ENCODE measurements around the gene PRELID3B. TPM values are rescaled to one million over a fixed set of nuclear protein-coding genes. Genes with fewer than 3 reads are reported as not detected.
A peak's percentile ranks its signal among the peaks of the same experiment; 100 is the strongest.
"Not testable (repeated sequence)": the region's sequence is repeated elsewhere in the genome, so short reads cannot be mapped to it uniquely, and the experiment has no call there.

Gene PRELID3B
- total and polyA plus RNA-seq, 2 of the 13 experiments (the other 11 are each of a cell fraction or from before 2014, with no cell fraction given), result 23.3 to 42.6 TPM

DNA sequence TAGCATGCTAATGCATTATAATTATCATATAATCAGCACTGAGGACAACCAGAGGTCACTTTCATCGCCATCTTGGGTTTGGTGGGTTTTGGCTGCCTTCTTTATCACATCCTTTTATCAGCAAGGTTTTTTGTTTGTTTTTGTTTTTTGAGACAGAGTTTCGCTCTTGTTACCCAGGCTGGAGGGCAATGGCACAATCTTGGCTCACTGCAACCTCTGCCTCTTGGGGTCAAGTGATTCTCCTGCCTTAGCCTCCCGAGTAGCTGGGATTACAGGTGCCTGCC is 30.8 kb downstream of the PRELID3B start:
- BruUV-seq (replicated peaks); H3K9me3 ChIP-seq (ENCODE audit: low read length); H4K20me1 ChIP-seq (ENCODE audit: insufficient read depth, low read length); FAIRE-seq; DNase-seq (ENCODE audit: low spot score); intact Hi-C loops (cut with micrococcal nuclease; ENCODE audit: unreplicated experiment); H3K9ac ChIP-seq (ENCODE audit: insufficient read depth, low read depth, low read length); H2AFZ ChIP-seq (ENCODE audit: low read length); H3K4me3 ChIP-seq (replicated peaks in 1 of 3; ENCODE audit: insufficient read depth in 1 of 3, low read depth in 2 of 3, low read length in 3 of 3); H3K27me3 ChIP-seq (ENCODE audit: control insufficient read depth in 1 of 2, insufficient read depth in 2 of 2, low read length in 2 of 2); in situ Hi-C loops (cut with HindIII; ENCODE audit: extremely low pct_ligation_motif_present, low pct_unique_long_range_greater_than_20kb); H3K27ac ChIP-seq (ENCODE audit: extremely low read length, insufficient read depth, low read length); CTCF ChIA-PET (ENCODE audit: low intra/inter-chr PET ratio, low total read pairs); H3K36me3 ChIP-seq (replicated peaks in 1 of 2; ENCODE audit: control insufficient read depth in 1 of 2, insufficient read depth in 2 of 2, low read length in 2 of 2); ATAC-seq: not testable (repeated sequence)
- Histone ChIP-seq H3K79me2 (ENCODE audit: insufficient read depth, low read length) (peaks cover 12% of the 10 kb centered on the region), H3K4me2 (ENCODE audit: low read depth, low read length) (0 out of 2 replicates have a peak overlapping the region, but pooled peaks have one; percentile 33), H3K4me1 (ENCODE audit: insufficient read depth, low read length) (peaks cover 94% of the 10 kb centered on the region)
- WGBS (ENCODE audit: low lambda C conversion rate), result 96% methylated on average over 3 of the region's 3 CpGs
- POLR2A ChIA-PET, result interaction anchor here (3.9 kb wide), 1 partner anchor 20 kb away, joined by 19 read pairs; the partner anchor contains the start of gene ATP5F1E
- TF ChIP-seq, protein P1, sequence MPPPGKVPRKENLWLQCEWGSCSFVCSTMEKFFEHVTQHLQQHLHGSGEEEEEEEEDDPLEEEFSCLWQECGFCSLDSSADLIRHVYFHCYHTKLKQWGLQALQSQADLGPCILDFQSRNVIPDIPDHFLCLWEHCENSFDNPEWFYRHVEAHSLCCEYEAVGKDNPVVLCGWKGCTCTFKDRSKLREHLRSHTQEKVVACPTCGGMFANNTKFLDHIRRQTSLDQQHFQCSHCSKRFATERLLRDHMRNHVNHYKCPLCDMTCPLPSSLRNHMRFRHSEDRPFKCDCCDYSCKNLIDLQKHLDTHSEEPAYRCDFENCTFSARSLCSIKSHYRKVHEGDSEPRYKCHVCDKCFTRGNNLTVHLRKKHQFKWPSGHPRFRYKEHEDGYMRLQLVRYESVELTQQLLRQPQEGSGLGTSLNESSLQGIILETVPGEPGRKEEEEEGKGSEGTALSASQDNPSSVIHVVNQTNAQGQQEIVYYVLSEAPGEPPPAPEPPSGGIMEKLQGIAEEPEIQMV (CRISPR knock-in tag; IDR thresholded peaks at IDR 0.05; ENCODE audit: low read depth), result 0 out of 2 replicates have a peak, but pooled peaks have one; percentile 13
- TF ChIP-seq ZNF224 (CRISPR knock-in tag; IDR thresholded peaks at IDR 0.05), result 0 out of 2 replicates have a peak, but pooled peaks have one; percentile 20
- TF ChIP-seq, protein P2, sequence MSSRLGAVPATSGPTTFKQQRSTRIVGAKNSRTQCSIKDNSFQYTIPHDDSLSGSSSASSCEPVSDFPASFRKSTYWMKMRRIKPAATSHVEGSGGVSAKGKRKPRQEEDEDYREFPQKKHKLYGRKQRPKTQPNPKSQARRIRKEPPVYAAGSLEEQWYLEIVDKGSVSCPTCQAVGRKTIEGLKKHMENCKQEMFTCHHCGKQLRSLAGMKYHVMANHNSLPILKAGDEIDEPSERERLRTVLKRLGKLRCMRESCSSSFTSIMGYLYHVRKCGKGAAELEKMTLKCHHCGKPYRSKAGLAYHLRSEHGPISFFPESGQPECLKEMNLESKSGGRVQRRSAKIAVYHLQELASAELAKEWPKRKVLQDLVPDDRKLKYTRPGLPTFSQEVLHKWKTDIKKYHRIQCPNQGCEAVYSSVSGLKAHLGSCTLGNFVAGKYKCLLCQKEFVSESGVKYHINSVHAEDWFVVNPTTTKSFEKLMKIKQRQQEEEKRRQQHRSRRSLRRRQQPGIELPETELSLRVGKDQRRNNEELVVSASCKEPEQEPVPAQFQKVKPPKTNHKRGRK (CRISPR knock-in tag; IDR thresholded peaks at IDR 0.05), result 0 out of 2 replicates have a peak, but pooled peaks have one; percentile 1

All from HepG2 (cell line).